Ovary (tissue), 9 donors: ENCODE data around the gene ABCA4. TPM values are rescaled to one million over a fixed set of nuclear protein-coding genes. Genes with fewer than 3 reads are reported as not detected.

Experiments used
- DNase-seq, 5 donors: peaks; one replicate each; pipeline ENCODE4 v3.0.0-alpha.2; 2019 to 2020
- H3K27ac ChIP-seq, 2 donors: fragments of 200-600 bp; one replicate each; pipeline versions ENCODE4 v1.5.1 to v1.8.0; 2019 to 2022
- H3K27me3 ChIP-seq: fragments of 200-600 bp; one replicate; pipeline ENCODE4 v1.8.0; 2022
- H3K36me3 ChIP-seq: fragments of 200-600 bp; sonication (generic); one replicate; pipeline ENCODE4 v1.5.1; 2019
- H3K4me1 ChIP-seq: one replicate; pipeline ENCODE4 v1.8.1; 2013; ENCODE audit warnings: mild to moderate bottlenecking, moderate library complexity; ENCODE audit not compliant: insufficient read depth
- H3K4me3 ChIP-seq: fragments of 200-600 bp; sonication (generic); one replicate; pipeline ENCODE4 v1.5.1; 2017
- H3K9me3 ChIP-seq, 2 donors: fragments of 200-600 bp in 1 of 2; sonication (generic) in 1 of 2; one replicate each; pipeline versions ENCODE4 v1.5.1 to v1.8.1; 2013 to 2019; ENCODE audit warnings: mild to moderate bottlenecking in 1 of 2, moderate library complexity in 1 of 2
- CTCF ChIP-seq, 3 donors: fragments of 450-650 bp in 2 of 3; fragments of 200-600 bp in 1 of 3; IDR thresholded peaks; one replicate each; pipeline versions ENCODE4 v1.5.1 to v1.8.0; 2016 to 2022; ENCODE audit warnings: antibody characterized with exemption in 3 of 3, mild to moderate bottlenecking in 1 of 3
- EP300 ChIP-seq: sonication (generic); formaldehyde crosslinking; IDR thresholded peaks from one replicate; pipeline ENCODE4 v1.6.1; 2017; ENCODE audit warnings: antibody characterized with exemption
- POLR2A ChIP-seq: fragments of 450-650 bp; IDR thresholded peaks from one replicate; pipeline ENCODE4 v1.6.1; 2017; ENCODE audit warnings: antibody characterized with exemption, mild to moderate bottlenecking, moderate library complexity
- WGBS, 3 donors: extraction: QIAGEN DNeasy Blood & Tissue Kit in 1 of 3; methylation state at CpG; one replicate each; pipeline versions ENCODE4 v1.1.5 to v1.1.7; 2013 to 2017; 5-methylcytosine and 5-hydroxymethylcytosine counted together
- intact Hi-C, 4 donors: fragments of 100-400 bp; cut with DNase I; formaldehyde crosslinking; loops; one replicate each; pipeline versions ENCODE4 v1.11.0 to v1.15.1; 2022 to 2023
- polyA plus RNA-seq, 2 donors: library from polyadenylated mRNA; stranded (reverse); fragments of 200-250 nt in 1 of 2; fragments of 350-450 nt in 1 of 2; fragmentation: Illumina TruSeq in 1 of 2; extraction: RNeasy Lipid Tissue Mini Kit (QIAGEN cat#74804) in 1 of 2; gene quantifications; one replicate each; pipeline ENCODE4 v1.2.3, GENCODE V29; 2013 to 2014
- total RNA-seq, 7 donors: library from RNA; depleted of rRNA in 2 of 7; stranded (reverse); fragments of >200 nt in 2 of 7; fragmentation: NEBNext Ultra II Directional in 3 of 7; extraction: Animal tissue kit (Norgen Biotek cat#: 25700) in 3 of 7; gene quantifications; one replicate each; pipeline versions ENCODE4 v1.1.0 to v1.2.4, GENCODE V29; 2016 to 2023
- donor health status: DM: no; HTN: no; CAD: no; lungs with moderate emphysema.
- donor health status: DM: no; HTN: no; CAD: no.
- donor health status: Bipolar disorder and iron deficiency.
- donor health status: DM: yes; HTN: yes; CAD: no.
- donor health status: DM: no; HTN: no; CAD: no.
- donor health status: DM: yes; HTN: yes; CAD: no.

The ABCA4 gene
- total and polyA plus RNA-seq, 9 donors = 0.12 to 3.1 (median 0.35) TPM

- H3K4me3 ChIP-seq = no peak overlapping the region
- WGBS, 3 donors = 85 to 92% (median 85%) methylated on average over 2 of the region's 2 CpGs
- no peaks in the 10 kb centered on the region for H3K27me3 ChIP-seq
- H3K27ac ChIP-seq = no peak overlapping the region
- H3K36me3 ChIP-seq = no peaks in the 10 kb centered on the region
- TF ChIP-seq CTCF (IDR thresholded peaks at IDR 0.05) = no peak
- TF ChIP-seq POLR2A = no peak
- no peak for TF ChIP-seq EP300
- intact Hi-C loops = no loop called here
- no peaks in the 10 kb centered on the region for H3K4me1 ChIP-seq
- H3K9me3 ChIP-seq = no peaks in the 10 kb centered on the region
- DNase-seq = no peak
These were observed 151.6 kb downstream of the ABCA4 start for GRCh38 chr1:93969371-93969770.

GRCh38 chr1:93967306-93967705, 153.6 kb downstream of the ABCA4 start:
- no peak for TF ChIP-seq POLR2A
- TF ChIP-seq CTCF (IDR thresholded peaks at IDR 0.05) = no peak
- TF ChIP-seq EP300 = no peak
- H3K4me1 ChIP-seq = no peaks in the 10 kb centered on the region
- WGBS, 3 donors = 49 to 62% (median 54%) methylated on average over 3 of the region's 3 CpGs
- no peak overlapping the region for H3K4me3 ChIP-seq
- no peaks in the 10 kb centered on the region for H3K9me3 ChIP-seq
- no peak for DNase-seq
- no peak overlapping the region for H3K27ac ChIP-seq
- H3K27me3 ChIP-seq = no peaks in the 10 kb centered on the region
- intact Hi-C loops = no loop called here
- no peaks in the 10 kb centered on the region for H3K36me3 ChIP-seq

- intact Hi-C loops = no loop called here
- Histone ChIP-seq H3K9me3 (no peaks in the 10 kb centered on the region), H3K27ac (no peak overlapping the region), H3K4me3 (no peak overlapping the region), H3K27me3 (no peaks in the 10 kb centered on the region), H3K4me1 (no peaks in the 10 kb centered on the region), H3K36me3 (no peaks in the 10 kb centered on the region)
- WGBS, 3 donors = 87 to 97% (median 88%) methylated on average over 2 of the region's 2 CpGs
- no peak for TF ChIP-seq EP300
- no peak for TF ChIP-seq POLR2A
- no peak for TF ChIP-seq CTCF (IDR thresholded peaks at IDR 0.05)
- no peak for DNase-seq
These were observed 155.1 kb downstream of the ABCA4 start for GRCh38 chr1:93965888-93966287.

GRCh38 chr1:93965256-93965655, 155.7 kb downstream of the ABCA4 start:
- no peak overlapping the region for H3K27ac ChIP-seq
- no peak overlapping the region for H3K4me3 ChIP-seq
- DNase-seq = no peak
- no peaks in the 10 kb centered on the region for H3K27me3 ChIP-seq
- intact Hi-C loops = no loop called here
- 89 to 93% (median 93%) methylated on average over 2 of the region's 2 CpGs for WGBS, 3 donors
- TF ChIP-seq CTCF (IDR thresholded peaks at IDR 0.05) (no peak), EP300 (no peak), POLR2A (no peak)
- no peaks in the 10 kb centered on the region for H3K36me3 ChIP-seq
- H3K4me1 ChIP-seq = peaks cover 2% of the 10 kb centered on the region
- H3K9me3 ChIP-seq = no peaks in the 10 kb centered on the region
